ENCODE results near the gene MINDY4. TPM values are rescaled to one million over a fixed set of nuclear protein-coding genes. Genes with fewer than 3 reads are reported as not detected.

MINDY4 gene
- total RNA-seq, 1 donor from 2014 or later: 4.7 TPM

DNA sequence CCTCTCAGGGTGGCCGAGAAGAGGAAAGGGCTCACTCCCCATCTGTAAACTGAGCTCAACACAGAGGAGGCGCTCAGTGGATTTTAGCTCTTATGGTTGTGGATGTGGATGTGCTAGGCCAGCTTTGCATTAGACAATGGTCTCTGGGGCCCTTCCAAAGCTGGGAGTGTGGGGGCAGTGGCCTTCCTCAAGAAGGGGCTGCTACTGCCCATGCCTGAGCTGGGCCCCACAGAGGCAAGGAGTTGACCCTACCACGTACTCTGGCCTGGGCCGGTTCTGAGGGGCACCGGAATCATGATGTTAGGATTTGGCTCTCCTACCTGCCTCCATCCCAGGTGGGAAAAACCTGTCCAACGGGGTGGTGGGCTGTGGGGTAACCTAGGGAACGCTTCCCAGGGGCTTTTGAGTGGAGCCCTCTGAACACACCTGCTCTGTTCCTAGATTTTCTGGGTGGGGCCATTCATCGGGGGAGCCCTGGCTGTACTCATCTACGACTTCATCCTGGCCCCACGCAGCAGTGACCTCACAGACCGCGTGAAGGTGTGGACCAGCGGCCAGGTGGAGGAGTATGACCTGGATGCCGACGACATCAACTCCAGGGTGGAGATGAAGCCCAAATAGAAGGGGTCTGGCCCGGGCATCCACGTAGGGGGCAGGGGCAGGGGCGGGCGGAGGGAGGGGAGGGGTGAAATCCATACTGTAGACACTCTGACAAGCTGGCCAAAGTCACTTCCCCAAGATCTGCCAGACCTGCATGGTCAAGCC, 152.0 kb downstream of the MINDY4 start:
- H3K9me3 Mint-ChIP-seq (ENCODE audit: unreplicated experiment): no peaks in the 10 kb centered on the region
- no peak overlapping the region for H3K27ac Mint-ChIP-seq (ENCODE audit: unreplicated experiment)
- DNase-seq (ENCODE audit: low spot score): peak; percentile 1
- H3K36me3 Mint-ChIP-seq (ENCODE audit: low read depth, unreplicated experiment): no peaks in the 10 kb centered on the region
- H3K4me1 Mint-ChIP-seq (ENCODE audit: unreplicated experiment): peaks cover 14% of the 10 kb centered on the region
- peaks cover 11% of the 10 kb centered on the region for H3K27me3 Mint-ChIP-seq (ENCODE audit: unreplicated experiment)
- TF ChIP-seq, protein P1, sequence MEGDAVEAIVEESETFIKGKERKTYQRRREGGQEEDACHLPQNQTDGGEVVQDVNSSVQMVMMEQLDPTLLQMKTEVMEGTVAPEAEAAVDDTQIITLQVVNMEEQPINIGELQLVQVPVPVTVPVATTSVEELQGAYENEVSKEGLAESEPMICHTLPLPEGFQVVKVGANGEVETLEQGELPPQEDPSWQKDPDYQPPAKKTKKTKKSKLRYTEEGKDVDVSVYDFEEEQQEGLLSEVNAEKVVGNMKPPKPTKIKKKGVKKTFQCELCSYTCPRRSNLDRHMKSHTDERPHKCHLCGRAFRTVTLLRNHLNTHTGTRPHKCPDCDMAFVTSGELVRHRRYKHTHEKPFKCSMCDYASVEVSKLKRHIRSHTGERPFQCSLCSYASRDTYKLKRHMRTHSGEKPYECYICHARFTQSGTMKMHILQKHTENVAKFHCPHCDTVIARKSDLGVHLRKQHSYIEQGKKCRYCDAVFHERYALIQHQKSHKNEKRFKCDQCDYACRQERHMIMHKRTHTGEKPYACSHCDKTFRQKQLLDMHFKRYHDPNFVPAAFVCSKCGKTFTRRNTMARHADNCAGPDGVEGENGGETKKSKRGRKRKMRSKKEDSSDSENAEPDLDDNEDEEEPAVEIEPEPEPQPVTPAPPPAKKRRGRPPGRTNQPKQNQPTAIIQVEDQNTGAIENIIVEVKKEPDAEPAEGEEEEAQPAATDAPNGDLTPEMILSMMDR (IDR thresholded peaks at IDR 0.05; ENCODE audit: unreplicated experiment): no peak
- no peak overlapping the region for H3K4me3 Mint-ChIP-seq (ENCODE audit: unreplicated experiment)

DNA sequence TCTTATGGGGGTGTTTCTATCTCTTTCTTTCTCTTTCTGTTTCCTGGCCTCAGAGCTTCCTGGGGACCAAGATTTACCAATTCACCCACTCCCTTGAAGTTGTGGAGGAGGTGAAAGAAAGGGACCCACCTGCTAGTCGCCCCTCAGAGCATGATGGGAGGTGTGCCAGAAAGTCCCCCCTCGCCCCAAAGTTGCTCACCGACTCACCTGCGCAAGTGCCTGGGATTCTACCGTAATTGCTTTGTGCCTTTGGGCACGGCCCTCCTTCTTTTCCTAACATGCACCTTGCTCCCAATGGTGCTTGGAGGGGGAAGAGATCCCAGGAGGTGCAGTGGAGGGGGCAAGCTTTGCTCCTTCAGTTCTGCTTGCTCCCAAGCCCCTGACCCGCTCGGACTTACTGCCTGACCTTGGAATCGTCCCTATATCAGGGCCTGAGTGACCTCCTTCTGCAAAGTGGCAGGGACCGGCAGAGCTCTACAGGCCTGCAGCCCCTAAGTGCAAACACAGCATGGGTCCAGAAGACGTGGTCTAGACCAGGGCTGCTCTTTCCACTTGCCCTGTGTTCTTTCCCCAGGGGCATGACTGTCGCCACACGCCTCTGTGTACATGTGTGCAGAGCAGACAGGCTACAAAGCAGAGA, 152.7 kb downstream of the MINDY4 start:
- H3K27me3 Mint-ChIP-seq (ENCODE audit: unreplicated experiment): peaks cover 11% of the 10 kb centered on the region
- no peak overlapping the region for H3K27ac Mint-ChIP-seq (ENCODE audit: unreplicated experiment)
- no peaks in the 10 kb centered on the region for H3K9me3 Mint-ChIP-seq (ENCODE audit: unreplicated experiment)
- H3K36me3 Mint-ChIP-seq (ENCODE audit: low read depth, unreplicated experiment): no peaks in the 10 kb centered on the region
- TF ChIP-seq, protein P1 (IDR thresholded peaks at IDR 0.05; ENCODE audit: unreplicated experiment): no peak
- no peak overlapping the region for H3K4me3 Mint-ChIP-seq (ENCODE audit: unreplicated experiment)
- H3K4me1 Mint-ChIP-seq (ENCODE audit: unreplicated experiment): peaks cover 14% of the 10 kb centered on the region
- peak; percentile 2 for DNase-seq (ENCODE audit: low spot score)

DNA sequence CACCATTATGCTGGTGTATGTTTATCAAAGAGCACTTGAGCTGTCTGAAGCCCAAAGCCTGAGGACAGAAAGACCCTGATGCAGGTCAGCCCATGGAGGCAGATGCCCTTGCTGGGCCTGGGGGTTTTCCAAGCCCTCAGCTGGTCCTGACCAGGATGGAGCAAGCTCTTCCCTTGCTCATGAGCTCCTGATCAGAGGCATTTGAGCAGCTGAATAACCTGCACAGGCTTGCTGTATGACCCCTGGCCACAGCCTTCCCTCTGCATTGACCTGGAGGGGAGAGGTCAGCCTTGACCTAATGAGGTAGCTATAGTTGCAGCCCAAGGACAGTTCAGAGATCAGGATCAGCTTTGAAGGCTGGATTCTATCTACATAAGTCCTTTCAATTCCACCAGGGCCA, 153.4 kb downstream of the MINDY4 start:
- TF ChIP-seq, protein P1 (IDR thresholded peaks at IDR 0.05; ENCODE audit: unreplicated experiment): no peak
- no peak overlapping the region for H3K4me3 Mint-ChIP-seq (ENCODE audit: unreplicated experiment)
- no peaks in the 10 kb centered on the region for H3K9me3 Mint-ChIP-seq (ENCODE audit: unreplicated experiment)
- no peaks in the 10 kb centered on the region for H3K36me3 Mint-ChIP-seq (ENCODE audit: low read depth, unreplicated experiment)
- peak; percentile 0 for DNase-seq (ENCODE audit: low spot score)
- H3K27me3 Mint-ChIP-seq (ENCODE audit: unreplicated experiment): peaks cover 13% of the 10 kb centered on the region
- H3K27ac Mint-ChIP-seq (ENCODE audit: unreplicated experiment): no peak overlapping the region
- H3K4me1 Mint-ChIP-seq (ENCODE audit: unreplicated experiment): peaks cover 11% of the 10 kb centered on the region

DNA sequence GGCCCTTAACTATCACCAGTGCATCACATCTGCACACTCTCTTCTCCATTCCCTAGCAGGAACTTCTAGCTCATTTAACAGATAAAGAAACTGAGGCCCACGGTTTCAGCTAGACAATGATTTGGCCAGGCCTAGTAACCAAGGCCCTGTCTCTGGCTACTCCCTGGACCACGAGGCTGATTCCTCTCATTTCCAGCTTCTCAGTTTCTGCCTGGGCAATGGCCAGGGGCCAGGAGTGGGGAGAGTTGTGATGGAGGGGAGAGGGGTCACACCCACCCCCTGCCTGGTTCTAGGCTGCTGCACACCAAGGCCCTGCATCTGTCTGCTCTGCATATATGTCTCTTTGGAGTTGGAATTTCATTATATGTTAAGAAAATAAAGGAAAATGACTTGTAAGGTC, 153.9 kb downstream of the MINDY4 start:
- TF ChIP-seq, protein P1 (IDR thresholded peaks at IDR 0.05; ENCODE audit: unreplicated experiment): no peak
- no peaks in the 10 kb centered on the region for H3K9me3 Mint-ChIP-seq (ENCODE audit: unreplicated experiment)
- H3K27ac Mint-ChIP-seq (ENCODE audit: unreplicated experiment): no peak overlapping the region
- H3K4me1 Mint-ChIP-seq (ENCODE audit: unreplicated experiment): peaks cover 9% of the 10 kb centered on the region
- no peak overlapping the region for H3K4me3 Mint-ChIP-seq (ENCODE audit: unreplicated experiment)
- peak; percentile 0 for DNase-seq (ENCODE audit: low spot score)
- H3K27me3 Mint-ChIP-seq (ENCODE audit: unreplicated experiment): peaks cover 12% of the 10 kb centered on the region
- H3K36me3 Mint-ChIP-seq (ENCODE audit: low read depth, unreplicated experiment): no peaks in the 10 kb centered on the region

DNA sequence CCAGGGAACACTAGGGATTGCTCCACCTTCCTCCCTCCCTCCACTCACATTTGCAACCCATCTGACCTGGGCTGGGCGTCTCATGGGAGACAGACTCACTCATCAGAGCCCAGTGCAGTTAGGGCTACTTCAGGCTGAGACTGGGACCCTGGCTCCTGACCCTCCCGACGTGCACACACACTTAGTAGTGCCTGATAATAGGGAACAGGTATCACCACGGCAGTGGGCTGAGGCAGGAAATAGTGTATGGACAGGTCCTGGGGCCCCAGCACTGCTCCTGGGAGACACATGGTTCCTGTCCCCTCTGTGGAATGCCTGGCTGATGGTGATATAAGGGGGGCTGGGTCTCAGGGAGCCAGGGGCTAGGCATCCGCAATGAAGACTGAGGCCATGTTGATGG, 154.7 kb downstream of the MINDY4 start:
- no peaks in the 10 kb centered on the region for H3K36me3 Mint-ChIP-seq (ENCODE audit: low read depth, unreplicated experiment)
- TF ChIP-seq, protein P1 (IDR thresholded peaks at IDR 0.05; ENCODE audit: unreplicated experiment): no peak
- H3K4me3 Mint-ChIP-seq (ENCODE audit: unreplicated experiment): no peak overlapping the region
- H3K27ac Mint-ChIP-seq (ENCODE audit: unreplicated experiment): no peak overlapping the region
- no peaks in the 10 kb centered on the region for H3K9me3 Mint-ChIP-seq (ENCODE audit: unreplicated experiment)
- DNase-seq (ENCODE audit: low spot score): peak; percentile 0
- H3K27me3 Mint-ChIP-seq (ENCODE audit: unreplicated experiment): peaks cover 10% of the 10 kb centered on the region
- H3K4me1 Mint-ChIP-seq (ENCODE audit: unreplicated experiment): peaks cover 11% of the 10 kb centered on the region

Measured in endothelial cell (in vitro differentiated cells).